Endometrium (tissue), 2 donors: ENCODE results near the gene ETFA.

Source experiments
- FAIRE-seq: peaks from 2 replicates; lab custom pipeline; 2012; peaks lifted over from hg19 to GRCh38; lab: Jason Lieb, UNC
- donor health status: control.
- donor health status: control.

ETFA gene

GRCh38 chr15:76169911-76170800 lies 141.1 kb downstream of the ETFA start:
- no peak for FAIRE-seq

GRCh38 chr15:76169018-76169417 lies 142.3 kb downstream of the ETFA start:
- FAIRE-seq = no peak

DNA sequence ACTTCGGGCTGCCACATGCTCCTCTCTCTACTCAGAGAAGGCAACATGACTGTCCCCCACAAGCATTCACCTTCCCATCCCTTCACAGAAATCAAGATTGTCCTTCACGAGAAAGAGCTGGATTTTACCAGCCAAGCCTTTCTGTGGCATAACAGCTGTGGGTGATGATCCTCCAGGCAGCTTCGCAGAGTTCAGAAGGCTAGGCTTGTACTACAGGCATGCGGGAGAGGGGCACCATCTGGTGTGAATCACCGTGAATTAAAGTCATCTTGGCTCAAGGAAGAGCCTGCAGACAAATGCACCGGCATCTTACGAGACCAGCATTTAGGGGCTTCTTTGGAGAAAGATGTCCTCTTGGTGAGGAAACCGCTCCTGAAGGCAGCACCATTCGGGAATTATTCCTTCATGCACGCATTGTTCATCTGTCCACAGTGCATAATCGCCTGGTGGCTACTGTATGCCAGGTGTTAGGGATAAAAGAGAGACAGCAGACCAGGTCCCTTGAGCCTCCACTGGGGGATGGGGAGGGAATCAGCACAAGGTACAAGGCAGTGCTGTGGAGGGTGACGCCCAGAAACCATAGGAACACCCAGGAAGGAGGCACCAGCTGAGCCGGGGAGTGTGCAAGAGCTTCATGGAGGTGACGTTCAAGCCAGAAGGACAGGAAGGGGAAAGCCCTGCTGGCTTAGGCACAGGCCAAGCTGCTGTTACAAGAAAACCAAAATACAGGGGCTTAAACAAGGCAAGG lies 142.9 kb downstream of the ETFA start:
- no peak for FAIRE-seq

- no peak for FAIRE-seq
Measured at GRCh38 chr15:76165951-76166350, 145.3 kb downstream of the ETFA start.
